Measurements from ENCODE around the gene BTBD9.

BTBD9 gene

GRCh38 chr6:38507173-38507572 lies 132.6 kb downstream of the BTBD9 start:
- no peak for DNase-seq (ENCODE audit: low read depth)

DNA sequence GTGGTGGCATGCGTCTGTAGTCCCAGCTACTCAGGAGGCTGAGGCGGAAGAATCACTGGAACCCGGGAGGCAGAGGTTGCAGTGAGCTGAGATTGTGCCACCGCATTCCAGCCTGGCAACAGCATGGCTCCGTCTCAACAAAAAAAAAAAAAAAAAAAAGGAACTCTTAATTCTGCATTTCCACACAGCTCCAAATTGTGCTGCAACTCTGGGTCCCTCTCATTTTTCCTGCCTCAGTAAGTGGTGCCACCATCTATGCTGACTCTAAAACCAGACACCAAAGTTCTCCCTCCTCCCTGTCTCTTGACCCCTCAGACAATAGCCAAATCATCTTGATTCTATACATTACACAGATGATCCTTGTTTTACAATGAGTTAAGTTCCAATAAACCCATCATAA lies 133.9 kb downstream of the BTBD9 start:
- DNase-seq (ENCODE audit: low read depth) = no peak

GRCh38 chr6:38504996-38505395 lies 134.7 kb downstream of the BTBD9 start:
- DNase-seq (ENCODE audit: low read depth) = no peak

DNA sequence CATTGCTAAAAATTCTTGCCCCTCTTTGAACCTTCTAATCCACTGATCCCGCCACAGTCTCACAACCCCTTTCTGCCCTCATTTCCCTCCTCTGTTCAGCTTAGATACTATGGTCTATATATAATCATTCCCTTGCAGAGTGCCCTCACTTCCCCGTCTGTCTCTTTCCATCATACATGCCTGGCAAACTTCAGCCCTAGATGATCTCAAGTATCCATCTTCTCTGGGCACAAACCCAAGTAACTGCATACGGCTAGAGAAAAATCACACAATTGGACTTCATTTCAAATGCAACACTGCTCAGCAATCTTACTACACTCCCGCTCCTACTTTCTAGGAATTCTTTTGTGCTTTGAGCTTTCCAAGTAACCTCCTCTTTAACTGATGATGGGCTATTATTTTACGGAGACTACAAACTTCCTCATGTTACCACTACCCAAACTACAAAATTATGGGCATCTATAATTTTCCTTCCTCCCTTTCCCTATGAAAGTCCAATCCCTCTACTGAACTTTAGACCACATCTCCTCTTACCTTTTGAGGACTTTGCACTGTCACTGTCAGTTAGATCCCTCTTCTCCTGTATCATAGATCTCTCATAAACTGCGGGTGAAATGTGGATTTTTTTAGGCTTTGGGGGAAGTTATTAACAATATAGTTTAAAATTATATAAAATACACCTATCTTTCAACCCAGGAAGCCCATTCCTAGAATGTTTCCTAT lies 135.6 kb downstream of the BTBD9 start:
- no peak for DNase-seq (ENCODE audit: low read depth)

- no peak for DNase-seq (ENCODE audit: low read depth)
Measured at GRCh38 chr6:38503032-38503773, 136.5 kb downstream of the BTBD9 start.

DNA sequence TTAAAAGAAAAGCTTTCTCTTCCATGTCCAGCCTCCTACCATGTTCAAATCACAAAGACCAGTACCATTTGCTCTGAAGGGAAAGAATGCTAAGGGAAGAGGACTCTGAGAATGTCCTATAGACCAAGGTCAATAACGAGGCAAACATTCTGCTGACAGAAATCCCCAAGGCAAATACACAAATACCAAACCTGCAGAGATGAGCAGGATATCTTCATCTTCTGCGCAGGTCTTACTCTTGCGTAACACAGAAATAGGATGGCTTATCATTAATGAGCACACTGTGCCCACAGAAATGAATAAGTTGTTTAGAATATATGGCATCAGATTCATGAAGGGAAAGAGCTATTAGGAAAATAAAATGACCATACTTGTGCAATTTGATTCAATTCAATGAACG lies 137.3 kb downstream of the BTBD9 start:
- no peak for DNase-seq (ENCODE audit: low read depth)

- DNase-seq (ENCODE audit: low read depth) = no peak
Measured at GRCh38 chr6:38501931-38502330, 137.8 kb downstream of the BTBD9 start.

- no peak for DNase-seq (ENCODE audit: low read depth)
Measured at GRCh38 chr6:38499529-38500096, 140.1 kb downstream of the BTBD9 start.

- DNase-seq (ENCODE audit: low read depth) = no peak
Measured at GRCh38 chr6:38498805-38499445, 140.8 kb downstream of the BTBD9 start.

DNA sequence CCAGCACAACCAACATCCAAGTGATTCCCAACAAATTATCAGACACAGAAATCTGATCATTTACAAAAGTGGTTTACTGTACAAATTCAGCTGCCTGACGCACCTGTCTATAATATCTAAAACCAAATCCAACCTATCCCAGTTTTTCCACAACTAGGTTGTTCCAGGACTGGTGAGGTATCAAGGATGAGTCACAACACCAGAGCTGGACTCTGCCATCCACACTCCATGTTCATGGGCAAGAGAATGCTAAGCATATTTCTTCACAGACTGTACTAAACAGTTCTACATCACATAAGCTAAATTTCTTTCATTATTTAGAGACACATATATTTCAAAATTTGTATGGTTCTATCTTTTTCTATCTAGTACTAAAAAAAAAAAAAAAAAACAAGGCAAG lies 141.6 kb downstream of the BTBD9 start:
- no peak for DNase-seq (ENCODE audit: low read depth)

DNA sequence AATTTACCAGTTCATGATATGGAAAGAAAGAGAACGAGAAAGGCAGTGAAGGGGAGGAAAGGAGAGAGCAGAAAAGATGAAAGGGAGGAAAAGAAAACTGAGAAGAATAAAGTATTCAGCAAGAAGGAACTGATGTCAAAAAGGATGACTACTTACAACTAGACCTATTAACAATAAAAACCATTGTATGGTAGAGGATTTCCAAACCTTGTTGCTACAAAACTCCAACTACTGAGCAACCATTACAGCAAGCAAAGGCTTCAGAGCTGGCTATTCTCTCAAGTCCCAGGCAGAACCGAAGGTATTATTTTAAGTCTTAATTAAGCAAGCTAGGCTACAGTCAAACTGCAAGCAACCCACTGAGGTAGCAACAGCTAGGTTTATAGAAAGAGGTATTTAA lies 142.2 kb downstream of the BTBD9 start:
- no peak for DNase-seq (ENCODE audit: low read depth)

- DNase-seq (ENCODE audit: low read depth) = no peak
Measured at GRCh38 chr6:38495922-38496635, 143.7 kb downstream of the BTBD9 start.

- no peak for DNase-seq (ENCODE audit: low read depth)
Measured at GRCh38 chr6:38495518-38495917, 144.2 kb downstream of the BTBD9 start.

DNA sequence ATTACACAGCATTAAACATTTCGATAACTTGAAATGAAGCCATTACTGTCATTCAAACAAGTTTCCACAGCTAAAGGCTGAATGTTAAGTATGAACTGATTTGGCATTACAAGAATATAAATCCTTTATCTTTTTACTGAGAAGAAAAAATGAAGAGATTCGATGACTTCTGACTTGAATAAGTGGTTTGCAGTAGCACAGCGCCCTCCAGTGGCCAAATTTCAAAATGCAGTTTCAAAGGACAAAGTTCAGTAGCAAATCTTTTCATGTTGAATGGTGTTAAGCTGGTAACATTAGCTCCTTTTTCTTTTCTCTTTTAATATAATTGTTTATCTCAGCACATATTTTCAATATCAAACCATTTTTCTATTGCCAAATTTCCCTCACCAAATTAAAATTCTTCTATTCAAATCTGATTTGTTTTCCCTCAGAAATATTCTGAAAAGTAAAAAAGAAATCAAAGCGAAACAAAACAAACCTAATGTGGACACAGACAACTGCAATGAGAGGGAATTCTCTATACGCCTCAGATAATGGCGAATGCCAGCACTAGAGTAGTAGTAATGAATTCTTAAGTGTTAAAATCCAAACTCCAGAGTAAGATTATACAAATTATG lies 145.7 kb downstream of the BTBD9 start:
- peak; percentile 46 for DNase-seq (ENCODE audit: low read depth)

DNA sequence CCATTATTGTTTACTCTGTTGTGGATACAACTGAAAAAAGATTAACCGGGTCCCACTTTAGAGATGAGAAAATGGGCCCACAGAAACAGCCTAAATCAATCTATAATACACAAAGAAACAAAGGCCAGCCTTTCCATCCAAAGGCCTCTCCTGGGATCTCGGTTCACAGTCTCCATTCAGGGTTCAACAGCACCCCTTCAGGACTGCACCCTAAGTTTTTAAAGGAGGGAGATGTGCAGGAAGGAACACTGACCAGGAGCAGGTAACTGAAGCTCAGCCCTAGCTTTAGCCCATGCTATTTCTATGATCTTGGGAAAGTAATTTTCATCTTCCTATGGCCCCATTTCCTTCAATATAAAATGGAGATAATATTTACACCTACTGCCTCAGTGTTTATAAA lies 147.7 kb downstream of the BTBD9 start:
- DNase-seq (ENCODE audit: low read depth) = no peak

DNA sequence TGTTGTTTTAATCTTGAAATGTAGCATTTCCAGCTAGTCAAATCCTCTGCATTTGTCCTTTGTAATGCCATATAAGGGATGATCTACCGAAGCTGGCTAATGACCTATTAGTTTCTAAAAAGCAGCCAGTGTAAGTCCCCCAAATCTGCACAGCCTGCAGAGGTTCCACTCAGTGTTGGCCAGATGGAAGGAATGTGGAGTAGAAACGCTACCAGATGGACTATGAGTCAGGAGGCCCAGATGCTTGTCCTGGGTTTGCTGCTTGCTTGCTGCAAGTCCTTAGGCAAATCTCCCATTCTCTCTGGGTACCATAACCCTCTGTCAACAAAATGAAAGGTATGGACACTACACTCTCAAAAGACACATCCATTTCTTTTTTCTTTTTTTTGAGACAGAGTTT lies 149.8 kb downstream of the BTBD9 start:
- DNase-seq (ENCODE audit: low read depth) = peak; percentile 31

DNA sequence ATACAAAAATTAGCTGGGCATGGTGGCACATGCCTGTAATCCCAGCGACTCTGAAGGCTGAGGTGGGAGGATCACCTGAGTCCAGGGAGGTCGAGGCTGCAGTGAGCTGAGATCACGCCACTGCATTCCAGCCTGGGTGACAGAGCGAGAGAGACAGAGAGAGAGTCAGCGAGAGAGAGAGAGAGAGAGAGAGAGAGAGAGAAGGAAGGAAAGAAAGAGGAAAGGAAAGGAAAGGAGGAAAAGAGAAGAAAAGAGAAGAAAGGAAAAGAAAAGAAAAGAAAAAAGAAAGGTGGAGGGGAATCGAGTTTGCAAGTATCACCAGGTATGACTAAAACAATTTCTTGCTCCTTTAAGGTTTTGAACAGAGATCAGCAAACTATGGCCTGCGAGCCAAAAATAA lies 152.3 kb downstream of the BTBD9 start:
- DNase-seq (ENCODE audit: low read depth) = no peak

DNA sequence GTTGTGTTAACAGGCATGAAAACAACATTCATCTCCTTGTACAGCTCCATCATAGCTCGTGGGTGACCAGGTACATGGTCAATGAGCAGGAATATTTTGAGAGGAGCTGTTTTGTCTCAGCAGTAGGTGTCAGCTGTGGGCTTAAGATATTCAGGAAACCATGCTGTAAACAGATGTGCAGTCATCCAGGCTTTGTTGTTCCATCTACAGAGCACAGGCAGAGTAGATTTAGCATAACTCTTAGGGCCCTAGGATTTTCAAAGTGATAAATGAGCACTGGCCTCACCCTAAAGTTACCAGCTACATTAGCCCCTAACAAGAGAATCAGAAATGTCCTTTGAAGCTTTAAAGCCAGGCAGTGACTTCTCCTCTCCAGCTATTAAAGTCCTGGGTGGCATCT lies 154.2 kb downstream of the BTBD9 start:
- no peak for DNase-seq (ENCODE audit: low read depth)

- DNase-seq (ENCODE audit: low read depth) = no peak
Measured at GRCh38 chr6:38484656-38485055, 155.1 kb downstream of the BTBD9 start.

- no peak for DNase-seq (ENCODE audit: low read depth)
Measured at GRCh38 chr6:38483526-38483925, 156.2 kb downstream of the BTBD9 start.

DNA sequence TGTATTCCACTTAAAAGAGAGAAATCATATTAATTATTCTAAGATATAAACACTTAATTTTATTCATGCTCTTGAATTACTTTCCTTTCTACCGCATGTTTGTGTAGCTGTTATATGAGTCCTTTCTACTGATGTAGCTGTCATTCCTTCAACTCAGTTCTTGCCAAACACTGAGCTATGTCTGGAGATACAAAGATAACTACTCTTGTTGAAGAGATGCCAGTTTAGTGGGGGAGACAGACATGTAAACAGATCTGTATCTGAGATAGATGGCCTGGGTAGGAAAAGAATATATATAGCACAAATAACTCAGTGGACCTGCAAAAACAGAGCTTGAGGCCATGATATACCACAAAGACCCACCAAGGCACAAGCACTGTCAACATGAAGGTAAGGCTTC lies 157.3 kb downstream of the BTBD9 start:
- no peak for DNase-seq (ENCODE audit: low read depth)

- no peak for DNase-seq (ENCODE audit: low read depth)
Measured at GRCh38 chr6:38481851-38482250, 157.9 kb downstream of the BTBD9 start.
